SHP77 (cell line): ENCODE data around the gene EARS2.

ENCODE experiments used
- DNase-seq, 2 experiments: peaks; one replicate each; lab custom pipeline; 2025; lab: John Stamatoyannopoulos, UW

The EARS2 gene

DNA sequence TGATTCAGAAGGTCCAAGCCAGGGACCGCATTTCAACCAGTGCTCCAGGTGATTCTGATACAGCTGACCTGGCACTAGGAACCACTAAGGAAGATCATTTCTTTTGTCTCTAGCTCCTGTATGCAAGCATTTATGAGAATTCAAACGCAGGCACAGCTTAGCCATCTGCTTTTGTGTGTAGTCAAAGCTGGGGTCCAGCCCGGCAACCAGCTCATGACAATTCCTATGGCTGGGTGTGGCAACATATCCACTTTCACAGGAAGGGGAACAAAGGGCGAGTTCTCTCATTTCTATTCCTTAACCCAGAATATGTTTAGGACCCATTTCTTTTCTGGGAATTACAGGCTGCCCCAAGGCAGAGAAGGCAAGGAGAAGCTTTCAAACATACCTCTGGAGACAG is 76.9 kb downstream of the EARS2 start:
- DNase-seq, result no peak

DNA sequence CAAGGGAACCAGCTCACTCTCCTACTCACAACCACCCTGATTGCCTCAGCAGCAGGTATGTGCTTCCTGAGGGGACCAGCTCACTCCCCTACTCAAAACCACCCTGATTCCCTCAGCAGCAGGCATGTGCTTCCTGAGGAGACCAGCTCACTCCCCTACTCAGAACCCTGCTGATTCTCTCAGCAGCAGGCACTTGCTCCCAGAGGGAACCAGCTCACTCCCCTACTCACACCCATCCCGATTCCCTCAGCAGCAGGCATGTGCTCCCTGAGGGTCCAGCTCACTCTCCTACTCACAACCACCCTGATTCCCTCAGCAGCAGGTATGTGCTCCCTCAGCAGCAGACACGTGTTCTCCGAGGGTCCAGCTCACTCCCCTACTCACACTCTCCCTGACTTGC is 78.0 kb downstream of the EARS2 start:
- DNase-seq, result no peak

DNA sequence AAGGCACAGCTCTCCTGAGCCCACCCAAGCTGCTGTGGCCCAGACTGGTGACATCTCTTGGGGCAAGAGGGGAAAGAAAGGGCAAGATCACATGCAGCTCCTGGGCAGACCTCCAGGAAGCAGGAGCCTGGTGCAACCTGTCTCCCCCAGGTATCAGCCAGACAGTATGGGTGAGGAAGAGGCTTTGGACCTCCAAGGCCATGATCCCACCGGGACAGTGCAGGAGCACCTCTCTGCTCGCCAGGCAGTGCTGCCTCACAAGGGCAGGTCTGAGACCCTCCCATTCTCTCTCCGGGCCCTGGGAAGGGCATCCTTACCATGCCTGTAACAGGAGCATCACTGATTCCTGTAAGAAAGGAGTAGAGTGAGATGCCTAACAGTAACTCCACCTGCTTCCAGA is 78.6 kb downstream of the EARS2 start:
- DNase-seq, result no peak

DNA sequence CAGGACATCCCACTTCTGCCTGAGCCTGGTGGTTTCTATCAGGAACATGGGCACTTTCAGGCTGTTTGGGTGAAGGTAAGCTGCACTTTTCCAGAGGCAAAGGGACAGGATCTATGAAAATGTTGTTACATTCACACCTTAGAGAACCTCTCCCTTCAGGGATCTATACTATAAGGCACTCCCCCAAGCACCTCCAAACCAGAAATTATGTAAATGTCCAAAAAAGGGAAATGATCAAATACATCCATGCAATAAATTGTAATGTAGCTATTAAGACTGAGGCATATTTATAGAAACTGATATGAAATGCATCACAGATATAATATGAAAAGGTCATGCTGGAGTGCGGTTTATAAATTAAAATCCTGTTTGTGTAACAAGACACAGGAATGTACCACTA is 80.9 kb downstream of the EARS2 start:
- DNase-seq, result no peak
